GM19324 (cell line): ENCODE results near the gene ZNF853.
"Not testable (repeated sequence)": the region's sequence is repeated elsewhere in the genome, so short reads cannot be mapped to it uniquely, and the experiment has no call there.

ENCODE experiments used
- ATAC-seq: cut with Tn5 transposase; IDR thresholded peaks from one replicate; pipeline ENCODE4 v1.9.1; 2021; ENCODE audit warnings: mild to moderate bottlenecking, moderate library complexity; ENCODE audit not compliant: unreplicated experiment, low FRiP score

The ZNF853 gene

DNA sequence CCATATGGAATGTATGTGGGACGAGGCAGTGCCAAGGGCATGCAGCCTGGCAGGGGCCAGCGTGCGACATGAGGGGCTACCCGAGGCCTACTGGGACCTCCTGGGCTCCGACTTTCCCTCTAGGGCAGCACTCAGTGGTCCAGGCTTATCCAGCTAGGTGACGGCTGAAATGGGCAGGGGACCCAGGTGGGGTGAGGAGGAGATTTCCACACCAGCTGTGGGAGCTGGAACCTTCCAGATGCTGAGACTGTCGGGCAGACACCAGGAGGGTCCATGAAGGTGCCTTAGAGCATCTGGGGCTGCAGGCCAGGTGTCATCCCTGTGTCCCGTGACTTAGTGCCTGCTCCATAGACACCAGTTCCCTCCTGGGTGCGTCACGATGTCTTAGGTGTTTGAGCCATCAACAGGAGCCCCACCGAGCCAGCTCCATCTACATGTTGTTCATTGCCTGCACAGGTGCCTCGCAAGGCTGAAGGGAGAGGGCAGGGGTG lies 35.2 kb downstream of the ZNF853 start:
- no peak for ATAC-seq

DNA sequence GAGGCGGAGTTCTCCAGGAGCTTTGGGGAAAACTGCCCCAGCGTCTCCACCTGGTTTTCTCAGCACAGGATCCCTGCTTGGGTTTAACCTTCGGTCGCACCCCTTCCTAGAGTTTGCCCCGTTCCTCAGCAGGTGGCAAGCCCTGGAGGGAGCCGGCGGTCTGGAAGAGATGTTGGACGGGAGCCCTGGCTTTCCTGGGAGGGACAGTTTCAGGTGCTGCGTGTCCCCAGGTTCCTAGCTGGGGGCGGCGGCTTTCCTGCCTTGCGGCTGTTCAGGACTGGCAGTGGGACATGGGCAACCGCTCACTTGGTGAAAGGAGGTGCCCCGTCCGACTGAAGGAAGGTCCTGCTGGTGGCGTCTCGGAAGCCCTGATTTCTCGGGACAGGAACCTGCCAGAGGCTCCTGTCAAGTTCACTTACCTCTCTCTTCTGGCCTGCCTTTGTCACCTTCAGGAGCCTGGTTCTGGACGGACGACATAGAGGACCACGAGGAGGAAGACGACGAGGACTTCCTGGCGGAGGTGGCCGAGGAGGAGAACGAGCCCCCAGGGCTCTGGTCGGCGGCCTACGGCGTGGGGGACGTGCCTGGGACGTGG lies 36.5 kb downstream of the ZNF853 start:
- no peak for ATAC-seq

DNA sequence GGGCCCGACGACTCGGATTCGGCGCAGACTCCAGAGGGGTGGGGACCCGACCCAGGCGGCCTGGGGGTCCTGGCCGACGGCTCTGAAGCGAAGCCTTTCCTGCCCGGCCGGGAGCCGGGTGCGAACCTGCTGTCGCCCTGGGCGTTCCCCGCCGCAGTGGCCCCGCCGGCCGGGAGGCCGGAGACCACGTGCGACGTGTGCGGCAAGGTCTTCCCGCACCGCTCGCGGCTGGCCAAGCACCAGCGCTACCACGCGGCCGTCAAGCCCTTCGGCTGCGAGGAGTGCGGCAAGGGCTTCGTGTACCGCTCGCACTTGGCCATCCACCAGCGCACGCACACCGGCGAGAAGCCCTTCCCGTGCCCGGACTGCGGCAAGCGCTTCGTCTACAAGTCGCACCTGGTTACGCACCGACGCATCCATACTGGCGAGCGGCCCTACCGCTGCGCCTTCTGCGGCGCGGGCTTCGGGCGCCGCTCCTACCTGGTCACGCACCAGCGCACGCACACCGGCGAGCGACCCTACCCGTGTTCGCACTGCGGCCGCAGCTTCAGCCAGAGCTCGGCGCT lies 37.1 kb downstream of the ZNF853 start:
- ATAC-seq: no peak

DNA sequence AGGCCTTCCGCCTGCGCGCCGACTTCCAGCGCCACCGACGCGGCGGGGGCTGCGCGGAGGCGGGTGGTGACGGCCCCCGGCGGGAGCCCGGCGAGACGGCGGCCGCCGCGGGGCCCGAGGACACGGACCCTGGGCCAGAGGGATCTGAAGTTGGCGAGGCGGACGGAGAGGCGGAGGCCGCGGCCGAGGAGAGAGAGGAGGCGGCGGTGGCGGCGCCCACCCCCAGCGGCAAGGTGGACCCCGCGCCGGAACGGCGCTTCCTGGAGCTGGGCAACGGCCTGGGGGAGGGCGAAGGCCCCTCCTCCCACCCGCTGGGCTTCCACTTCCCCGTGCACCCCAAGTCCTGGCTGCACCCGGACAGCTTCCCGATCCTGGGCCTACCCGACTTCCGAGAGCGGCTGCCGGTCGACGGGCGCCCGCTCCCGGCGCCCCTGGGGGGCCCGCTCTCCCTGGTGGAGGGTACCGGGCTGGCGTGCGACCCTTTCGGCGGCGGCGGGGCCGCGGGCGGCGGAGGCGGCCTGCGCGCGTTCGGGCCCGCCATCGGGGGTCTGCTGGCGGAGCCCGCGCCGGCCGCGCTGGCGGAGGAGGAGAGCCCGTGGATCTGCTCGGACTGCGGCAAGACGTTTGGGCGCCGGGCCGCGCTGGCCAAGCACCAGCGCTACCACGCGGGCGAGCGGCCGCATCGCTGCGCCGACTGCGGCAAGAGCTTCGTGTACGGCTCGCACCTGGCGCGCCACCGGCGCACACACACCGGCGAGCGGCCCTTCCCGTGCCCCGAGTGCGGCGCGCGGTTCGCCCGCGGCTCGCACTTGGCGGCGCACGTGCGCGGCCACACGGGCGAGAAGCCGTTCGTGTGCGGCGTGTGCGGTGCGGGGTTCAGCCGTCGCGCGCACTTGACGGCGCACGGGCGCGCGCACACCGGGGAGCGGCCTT lies 37.9 kb downstream of the ZNF853 start:
- no peak for ATAC-seq

DNA sequence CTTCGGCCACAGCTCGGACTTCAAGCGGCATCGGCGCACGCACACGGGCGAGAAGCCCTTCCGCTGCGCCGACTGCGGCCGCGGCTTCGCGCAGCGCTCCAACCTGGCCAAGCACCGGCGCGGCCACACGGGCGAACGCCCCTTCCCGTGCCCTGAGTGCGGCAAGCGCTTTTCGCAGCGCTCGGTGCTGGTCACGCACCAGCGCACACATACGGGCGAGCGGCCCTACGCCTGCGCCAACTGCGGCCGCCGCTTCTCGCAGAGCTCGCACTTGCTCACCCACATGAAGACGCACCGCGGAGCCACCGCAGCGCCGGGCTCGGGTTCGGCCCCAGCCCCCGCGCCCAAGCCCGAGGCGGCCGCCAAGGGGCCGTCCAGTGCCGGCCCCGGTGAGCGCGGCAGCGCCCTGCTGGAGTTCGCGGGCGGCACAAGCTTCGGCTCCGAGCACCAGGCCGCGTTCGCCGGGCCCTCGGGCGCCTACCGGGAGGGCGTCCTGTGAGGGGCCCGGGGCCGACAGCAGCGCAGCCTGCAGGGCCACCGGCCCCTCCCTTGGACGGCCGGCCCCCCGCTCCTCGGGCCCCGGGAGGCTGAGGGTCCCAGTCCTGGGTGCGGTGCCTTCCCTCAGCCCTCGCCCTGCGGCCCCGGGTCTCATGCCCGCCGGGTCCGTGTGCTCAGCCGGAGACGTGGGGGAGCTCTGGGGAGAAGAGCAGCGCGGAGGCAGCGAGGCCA lies 38.9 kb downstream of the ZNF853 start:
- ATAC-seq: no peak

DNA sequence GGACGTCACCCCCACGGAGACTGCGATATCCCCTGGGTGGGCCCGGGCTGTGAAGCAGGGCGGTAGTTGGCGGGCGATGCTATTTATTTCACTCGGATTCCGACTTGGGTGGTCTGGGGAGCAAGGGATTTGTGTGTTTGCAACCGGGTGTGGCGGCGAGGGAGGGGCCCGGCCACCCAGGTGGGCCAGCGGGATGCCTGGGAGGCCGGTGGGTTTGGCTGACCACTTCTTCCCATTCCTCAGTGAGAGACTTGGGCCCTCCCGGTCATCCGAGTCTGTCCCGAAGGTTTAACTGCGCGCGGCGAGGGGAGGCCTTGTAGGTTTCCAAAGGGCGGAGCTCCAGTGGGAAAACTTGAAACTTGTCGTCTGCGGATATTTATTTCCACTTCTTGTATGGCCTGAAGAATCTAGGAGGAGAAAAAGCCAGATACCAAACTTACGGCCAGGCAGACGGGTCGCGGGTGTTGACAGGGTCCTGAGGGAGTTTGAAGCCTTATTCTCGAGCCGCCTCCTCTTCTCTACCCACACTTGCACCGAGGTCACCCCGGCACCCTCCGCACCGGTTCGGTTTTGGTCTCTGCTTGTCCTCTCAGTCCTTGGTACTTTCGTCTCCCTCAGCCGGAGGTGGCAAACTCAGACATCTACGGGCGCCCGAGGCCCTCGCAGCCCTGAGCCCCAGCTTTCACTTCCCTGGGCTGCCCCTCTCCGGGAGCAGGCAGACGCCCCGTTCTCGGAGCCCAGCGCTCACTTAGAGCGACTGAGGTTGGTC lies 39.6 kb downstream of the ZNF853 start:
- ATAC-seq: no peak

DNA sequence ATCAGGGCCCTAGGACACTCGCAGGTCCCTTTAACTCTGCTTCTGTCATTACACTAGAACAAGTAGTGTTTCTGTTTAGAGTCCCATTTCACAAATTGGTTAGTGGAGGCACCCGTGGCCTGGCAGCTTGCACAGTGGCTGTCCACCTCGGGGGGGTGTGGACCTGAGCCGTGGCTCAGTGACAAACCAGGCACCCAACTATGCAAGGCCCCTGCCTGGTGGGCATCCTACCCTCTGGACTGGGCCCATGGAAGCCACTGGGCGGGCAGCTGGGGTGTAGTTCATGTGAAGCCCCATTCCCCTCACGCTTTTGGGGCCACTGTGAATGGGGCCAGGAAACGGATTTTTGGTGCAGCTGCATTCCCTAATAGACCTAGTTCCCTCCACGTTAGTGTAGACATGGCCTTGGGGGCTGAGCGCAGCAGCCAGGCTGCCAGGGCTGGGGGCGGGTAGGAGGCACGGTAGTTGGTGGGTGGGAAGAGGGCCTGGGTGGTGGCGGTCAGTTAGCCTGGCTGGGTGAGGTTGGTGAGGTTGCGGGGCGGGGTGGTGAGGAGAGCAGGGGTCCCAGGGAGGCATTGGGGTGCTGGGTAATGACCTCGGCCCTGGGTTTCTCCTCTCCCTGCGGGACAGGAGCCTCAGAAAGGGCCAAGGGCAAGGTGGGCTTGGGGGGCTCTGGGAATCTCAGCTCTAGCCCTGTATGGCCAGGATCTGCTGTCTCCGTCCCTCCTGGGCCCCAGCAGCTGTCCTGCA lies 40.4 kb downstream of the ZNF853 start:
- no peak for ATAC-seq

DNA sequence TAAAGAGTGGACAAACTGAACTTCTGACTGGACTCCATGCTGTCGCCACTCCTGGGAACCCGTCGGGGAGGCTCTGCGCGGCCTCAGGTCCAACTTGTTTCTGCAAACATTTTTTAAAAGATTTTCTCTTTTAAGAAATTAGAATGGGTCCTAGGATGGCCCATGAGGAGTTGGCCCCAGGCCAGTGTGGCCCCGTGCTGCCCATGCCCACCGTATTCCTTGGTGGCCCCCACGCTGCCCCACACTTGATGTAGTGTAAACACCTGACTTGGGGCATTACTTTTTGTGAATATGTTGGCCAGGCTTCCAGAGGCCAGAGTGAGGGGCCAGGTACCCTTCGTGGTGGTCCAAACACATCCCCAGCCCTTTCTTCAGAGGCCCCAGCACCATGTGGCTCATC lies 41.0 kb downstream of the ZNF853 start:
- ATAC-seq: no peak

DNA sequence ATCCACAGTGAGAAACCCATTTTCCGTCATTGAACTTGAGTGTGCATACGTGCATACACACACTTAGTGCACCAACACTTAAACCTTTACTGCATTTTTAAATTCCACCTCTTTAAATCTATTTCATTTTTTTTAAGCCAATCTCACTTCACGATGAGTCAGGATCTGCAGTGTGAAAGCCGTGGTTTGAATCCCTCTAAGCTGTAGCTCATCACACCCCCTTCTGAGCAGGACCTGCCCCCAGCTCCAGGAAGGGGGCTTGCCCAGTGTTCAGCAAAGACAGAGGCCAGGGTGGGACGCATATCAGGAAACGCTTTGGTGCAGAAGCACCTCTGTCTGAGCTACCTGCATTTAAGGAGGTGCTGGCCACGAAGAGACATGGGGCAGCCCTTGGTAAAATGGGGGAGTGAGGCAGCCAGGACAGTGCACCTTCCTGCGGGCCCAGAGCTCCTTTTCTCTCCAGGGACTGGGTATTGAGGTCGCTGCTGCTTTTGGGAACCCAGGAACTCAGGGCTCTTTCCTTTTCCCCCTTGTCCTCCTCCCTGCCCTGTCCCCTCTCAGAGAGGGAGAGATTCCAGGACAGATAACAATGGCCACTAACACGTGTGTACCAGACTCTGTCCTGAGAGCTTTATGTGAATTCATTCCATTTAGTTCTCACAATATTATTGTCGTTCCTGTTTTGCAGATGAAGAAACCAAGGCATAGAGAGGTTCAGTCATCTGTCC lies 43.4 kb downstream of the ZNF853 start:
- ATAC-seq: no peak

DNA sequence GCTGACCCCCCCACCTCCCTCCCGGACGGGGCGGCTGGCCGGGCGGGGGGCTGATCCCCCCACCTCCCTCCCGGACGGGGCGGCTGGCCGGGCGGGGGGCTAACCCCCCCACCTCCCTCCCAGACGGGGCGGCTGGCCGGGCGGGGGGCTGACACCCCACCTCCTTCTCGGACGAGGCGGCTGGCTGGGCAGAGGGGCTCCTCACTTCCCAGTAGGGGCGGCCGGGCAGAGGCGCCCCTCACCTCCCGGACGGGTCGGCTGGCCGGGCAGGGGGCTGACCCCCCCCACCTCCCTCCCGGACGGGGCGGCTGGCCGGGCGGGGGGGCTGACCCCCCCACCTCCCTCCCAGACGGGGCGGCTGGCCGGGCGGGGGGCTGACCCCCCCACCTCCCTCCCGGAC lies 55.4 kb downstream of the ZNF853 start:
- not testable (repeated sequence) for ATAC-seq
